H1 (cell line): ENCODE measurements around the gene ZNF488. TPM values are rescaled to one million over a fixed set of nuclear protein-coding genes. Genes with fewer than 3 reads are reported as not detected.

ENCODE experiments used
- ATF3 ChIP-seq: IDR thresholded peaks from 2 replicates; pipeline ENCODE4 v1.6.1; 2011; ENCODE audit warnings: low read depth, mild to moderate bottlenecking, low read length; ENCODE audit not compliant: insufficient read depth
- E2F6 ChIP-seq: IDR thresholded peaks from 2 replicates; pipeline ENCODE4 v1.6.1; 2012; ENCODE audit warnings: inconsistent platforms
- EGR1 ChIP-seq: IDR thresholded peaks from 2 replicates; pipeline ENCODE4 v1.6.1; 2011; ENCODE audit warnings: low read depth, low read length, borderline replicate concordance
- HDAC2 ChIP-seq, 2 experiments: fragments of 300-600 bp in 1 of 2; sonication (generic) in 1 of 2; IDR thresholded peaks; 2 replicates each; pipeline ENCODE4 v1.6.1; 2011 to 2012; ENCODE audit warnings: low read depth in 2 of 2, low read length in 2 of 2, mild to moderate bottlenecking in 2 of 2, moderate library complexity in 2 of 2, borderline replicate concordance in 1 of 2, inconsistent platforms in 1 of 2
- SAP30 ChIP-seq: fragments of 300-600 bp; sonication (generic); IDR thresholded peaks from 2 replicates; pipeline ENCODE4 v1.7.1; 2012; ENCODE audit warnings: low read length, moderate library complexity, mild to moderate bottlenecking, inconsistent platforms; ENCODE audit not compliant: insufficient read depth, insufficient replicate concordance
- USF2 ChIP-seq: IDR thresholded peaks from 2 replicates; pipeline ENCODE4 v1.6.1; 2011; ENCODE audit warnings: low read length, improper control_type of control experiment
- polyA plus RNA-seq, 7 experiments: library from polyadenylated mRNA; depleted of rRNA in 3 of 7; stranded (reverse) in 5 of 7; unstranded in 2 of 7; fragments of >200 nt in 5 of 7; fragments of 200-250 nt in 2 of 7; gene quantifications; 1 replicate in 5 of 7; 2 replicates in 1 of 7; 4 replicates in 1 of 7; pipeline versions ENCODE4 v1.2.1 to v1.2.3, GENCODE V29; 2011 to 2013; ENCODE audit warnings: missing spikeins in 2 of 7, mixed read lengths in 2 of 7
- total RNA-seq: library from RNA; stranded (reverse); fragmentation: NEBNext Ultra II Directional; extraction: Animal tissue kit (Norgen Biotek cat#: 25700); gene quantifications from 2 replicates; pipeline ENCODE4 v1.2.1, GENCODE V29; 2021

ZNF488 gene
- total and polyA plus RNA-seq, 2 of the 8 experiments (the other 6 are each of a cell fraction or from before 2014, with no cell fraction given) = 7.9 to 11.4 TPM

- TF ChIP-seq USF2 (no peak), ATF3 (no peak), SAP30 (no peak), E2F6 (no peak), EGR1 (no peak), HDAC2 (IDR thresholded peaks at IDR 0.05; ENCODE audit: borderline replicate concordance in 1 of 2, low read depth in 2 of 2, low read length in 2 of 2) (no peak)
Observed at GRCh38 chr10:47331491-47331890, 52.6 kb downstream of the ZNF488 start (continued).
